Transverse colon (tissue), 4 donors: ENCODE results near the gene LRRC70. TPM values are rescaled to one million over a fixed set of nuclear protein-coding genes. Genes with fewer than 3 reads are reported as not detected.

Source experiments
- DNase-seq: peaks from one replicate; pipeline ENCODE4 v3.0.0-alpha.2; 2019
- H3K27ac ChIP-seq, 4 donors: fragments of 200-600 bp; sonication (generic); 2 replicates each; pipeline ENCODE4 v1.5.1; 2016 to 2018; ENCODE audit warnings: inconsistent platforms in 4 of 4
- H3K27me3 ChIP-seq: fragments of 200-600 bp; sonication (generic); 2 replicates; pipeline ENCODE4 v1.5.1; 2017; ENCODE audit warnings: inconsistent platforms
- H3K36me3 ChIP-seq, 4 donors: fragments of 200-600 bp; sonication (generic); 2 replicates each; pipeline ENCODE4 v1.5.1; 2017 to 2019; ENCODE audit warnings: inconsistent platforms in 4 of 4
- H3K4me1 ChIP-seq, 4 donors: fragments of 200-600 bp; sonication (generic); 2 replicates each; pipeline ENCODE4 v1.5.1; 2017 to 2020; ENCODE audit warnings: inconsistent platforms in 4 of 4
- H3K4me3 ChIP-seq, 4 donors: fragments of 200-600 bp; sonication (generic); 1 replicate in 1 of 4; 2 replicates in 3 of 4; pipeline versions ENCODE4 v1.5.1 to v1.6.1; 2017 to 2019; ENCODE audit warnings: inconsistent platforms in 4 of 4
- H3K9me3 ChIP-seq, 2 donors: fragments of 200-600 bp; sonication (generic); 2 replicates each; pipeline ENCODE4 v1.5.1; 2017 to 2019; ENCODE audit warnings: inconsistent platforms in 2 of 2
- CTCF ChIP-seq, 5 experiments: fragments of 200-600 bp in 3 of 5; fragments of 450-650 bp in 2 of 5; sonication (generic) in 3 of 5; IDR thresholded peaks; 1 replicate in 2 of 5; 2 replicates in 3 of 5; pipeline ENCODE4 v1.5.1; 2016 to 2017; ENCODE audit warnings: antibody characterized with exemption in 5 of 5, inconsistent platforms in 3 of 5, mild to moderate bottlenecking in 2 of 5, moderate library complexity in 1 of 5
- EP300 ChIP-seq: sonication (generic); formaldehyde crosslinking; IDR thresholded peaks from one replicate; pipeline ENCODE4 v1.6.1; 2017; ENCODE audit warnings: antibody characterized with exemption, low read depth
- POLR2A ChIP-seq: fragments of 450-650 bp; IDR thresholded peaks from one replicate; pipeline ENCODE4 v1.6.1; 2016; ENCODE audit warnings: antibody characterized with exemption, mild to moderate bottlenecking, moderate library complexity
- POLR2AphosphoS5 ChIP-seq, 3 donors: sonication (generic); formaldehyde crosslinking; IDR thresholded peaks; one replicate each; pipeline ENCODE4 v1.6.1; 2016; ENCODE audit warnings: antibody characterized with exemption in 3 of 3
- WGBS, 2 donors: methylation state at CpG; one replicate each; pipeline ENCODE4 v1.1.5; 2018; ENCODE audit warnings: low coverage in 1 of 2; 5-methylcytosine and 5-hydroxymethylcytosine counted together
- in situ Hi-C, 4 donors: fragments of 200-750 bp; cut with MboI; loops; one replicate each; pipeline versions ENCODE4 v1.15.0 to v1.15.1; 2017; ENCODE audit warnings: low sequenced_read_pairs in 3 of 4, low pct_ligation_motif_present in 1 of 4, low pct_unique_long_range_greater_than_20kb in 1 of 4
- intact Hi-C: fragments of 100-400 bp; cut with DNase I; formaldehyde crosslinking; loops from one replicate; pipeline ENCODE4 v1.15.1; 2023; ENCODE audit warnings: low total_unique reads
- total RNA-seq, 4 donors: library from RNA; depleted of rRNA; stranded (reverse); fragments of >200 nt; gene quantifications; one replicate each; pipeline ENCODE4 v1.1.0, GENCODE V29; 2016

Gene LRRC70
- total RNA-seq, 4 donors from 2014 or later, result 1.8 to 3.4 (median 2.3) TPM

DNA sequence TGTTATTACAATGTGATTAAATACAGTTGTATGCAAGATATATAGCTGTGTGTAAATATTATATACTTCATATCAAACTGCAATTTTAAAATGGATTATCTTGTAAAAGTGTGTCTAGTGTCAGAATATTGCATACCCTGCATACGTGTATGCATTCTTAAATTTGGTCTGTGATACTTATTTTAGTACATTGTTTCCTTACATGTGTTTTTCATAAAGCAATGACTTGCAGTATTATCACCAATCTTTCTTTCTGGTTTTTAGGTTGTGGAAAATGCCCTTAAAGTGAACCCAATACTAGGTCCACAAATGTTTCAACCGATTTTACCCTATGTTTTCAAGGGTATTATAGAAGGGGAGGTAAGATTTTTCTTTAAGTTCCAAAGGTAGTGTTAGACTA is 28.5 kb upstream of the LRRC70 start:
- TF ChIP-seq POLR2A, result no peak
- no peak for TF ChIP-seq CTCF (IDR thresholded peaks at IDR 0.05)
- TF ChIP-seq EP300, result no peak
- TF ChIP-seq POLR2AphosphoS5 (IDR thresholded peaks at IDR 0.05), result no peak
- Histone ChIP-seq H3K9me3 (no peaks in the 10 kb centered on the region), H3K4me1 (no peaks in the 10 kb centered on the region), H3K27ac (no peak overlapping the region), H3K4me3 (no peak overlapping the region), H3K36me3 (no peaks in the 10 kb centered on the region), H3K27me3 (no peaks in the 10 kb centered on the region)
- 87 to 96% methylated on average over 2 of the region's 2 CpGs for WGBS, 2 donors
- no peak for DNase-seq
- in situ Hi-C loops, result no loop called here
- intact Hi-C loops, result no loop called here

DNA sequence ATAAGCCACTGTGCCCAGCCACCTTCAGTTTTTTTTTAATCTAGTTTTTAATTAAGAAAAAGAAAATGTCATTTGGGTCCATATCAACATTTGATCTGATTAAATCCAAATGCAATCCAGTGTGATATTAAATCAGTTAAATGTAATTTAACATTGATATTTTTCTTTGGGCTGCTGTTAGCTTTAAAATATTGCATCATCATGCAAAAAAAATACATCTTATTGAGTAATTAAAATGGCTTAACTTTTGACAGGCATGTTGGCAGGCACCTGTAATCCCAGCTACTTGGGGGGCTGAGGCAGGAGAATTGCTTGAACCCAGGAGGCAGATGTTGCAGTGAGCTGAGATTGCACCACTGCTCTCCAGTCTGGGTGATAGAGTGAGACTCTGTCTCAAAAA is 22.7 kb upstream of the LRRC70 start:
- H3K4me3 ChIP-seq, result no peak overlapping the region
- TF ChIP-seq EP300, result no peak
- no peak for TF ChIP-seq POLR2AphosphoS5 (IDR thresholded peaks at IDR 0.05)
- no peak for TF ChIP-seq POLR2A
- no peak for TF ChIP-seq CTCF (IDR thresholded peaks at IDR 0.05)
- in situ Hi-C loops (no loop called here), intact Hi-C loops (no loop called here)
- H3K4me1 ChIP-seq, result no peaks in the 10 kb centered on the region
- no peaks in the 10 kb centered on the region for H3K9me3 ChIP-seq
- no peak overlapping the region for H3K27ac ChIP-seq
- H3K36me3 ChIP-seq, result no peaks in the 10 kb centered on the region
- no peaks in the 10 kb centered on the region for H3K27me3 ChIP-seq
- DNase-seq, result no peak

GRCh38 chr5:62558941-62559340 is 19.7 kb upstream of the LRRC70 start:
- H3K4me3 ChIP-seq, result no peak overlapping the region
- no peak overlapping the region for H3K27ac ChIP-seq
- in situ Hi-C loops (no loop called here), intact Hi-C loops (no loop called here)
- no peaks in the 10 kb centered on the region for H3K27me3 ChIP-seq
- TF ChIP-seq POLR2AphosphoS5 (IDR thresholded peaks at IDR 0.05) (no peak), EP300 (no peak), CTCF (IDR thresholded peaks at IDR 0.05) (no peak)
- WGBS, 2 donors, result 90 to 94% methylated on average over 3 of the region's 3 CpGs
- H3K9me3 ChIP-seq, result no peaks in the 10 kb centered on the region
- no peaks in the 10 kb centered on the region for H3K4me1 ChIP-seq
- DNase-seq, result no peak
- H3K36me3 ChIP-seq, result no peaks in the 10 kb centered on the region

DNA sequence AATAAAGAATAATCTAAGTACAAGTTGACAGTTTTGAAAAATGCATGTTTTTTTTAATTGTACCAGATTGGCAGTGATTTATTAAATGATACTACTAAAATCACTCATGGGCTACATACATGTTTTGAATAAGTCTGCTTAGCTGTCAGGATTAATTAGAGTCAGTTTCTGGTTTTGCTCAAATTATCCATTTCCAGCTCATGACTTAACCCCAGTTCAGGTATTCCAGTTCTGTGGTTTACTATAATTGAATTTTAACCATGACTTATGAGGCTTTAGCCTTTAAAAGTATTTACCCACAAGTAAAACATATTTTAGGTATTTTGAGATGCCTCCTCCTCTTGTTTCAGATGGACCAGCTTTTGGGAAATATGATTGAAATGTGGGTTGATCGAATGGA is 17.8 kb upstream of the LRRC70 start:
- WGBS, 2 donors, result 91 to 100% methylated on average over 1 of the region's 1 CpG
- Histone ChIP-seq H3K27ac (no peak overlapping the region), H3K9me3 (no peaks in the 10 kb centered on the region), H3K27me3 (no peaks in the 10 kb centered on the region), H3K4me1 (no peaks in the 10 kb centered on the region), H3K4me3 (no peak overlapping the region), H3K36me3 (peaks cover 0 to 5% (median 0%) of the 10 kb centered on the region in 4 donors)
- no peak for DNase-seq
- TF ChIP-seq POLR2A (no peak), POLR2AphosphoS5 (IDR thresholded peaks at IDR 0.05) (no peak), CTCF (IDR thresholded peaks at IDR 0.05) (no peak), EP300 (no peak)
- in situ Hi-C loops, result no loop called here
- intact Hi-C loops, result no loop called here
